GM19324 (cell line): ENCODE measurements around the gene ARHGAP8.
"Not testable (repeated sequence)": the region's sequence is repeated elsewhere in the genome, so short reads cannot be mapped to it uniquely, and the experiment has no call there.

ENCODE experiments used
- ATAC-seq: cut with Tn5 transposase; IDR thresholded peaks from one replicate; pipeline ENCODE4 v1.9.1; 2021; ENCODE audit warnings: mild to moderate bottlenecking, moderate library complexity; ENCODE audit not compliant: unreplicated experiment, low FRiP score

Gene ARHGAP8

GRCh38 chr22:44737406-44738346 is 14.7 kb upstream of the ARHGAP8 start:
- ATAC-seq = no peak

- ATAC-seq = no peak
Measured at GRCh38 chr22:44738347-44738715, 14.0 kb upstream of the ARHGAP8 start.

- no peak for ATAC-seq
Measured at GRCh38 chr22:44739024-44739423, 13.4 kb upstream of the ARHGAP8 start.

GRCh38 chr22:44739666-44740065 is 12.7 kb upstream of the ARHGAP8 start:
- not testable (repeated sequence) for ATAC-seq

GRCh38 chr22:44740307-44740706 is 12.1 kb upstream of the ARHGAP8 start:
- ATAC-seq = no peak

- ATAC-seq = no peak
Measured at GRCh38 chr22:44741929-44742328, 10.4 kb upstream of the ARHGAP8 start.

- no peak for ATAC-seq
Measured at GRCh38 chr22:44743247-44743646, 9.1 kb upstream of the ARHGAP8 start.

- ATAC-seq = no peak
Measured at GRCh38 chr22:44743804-44744211, 8.6 kb upstream of the ARHGAP8 start.

GRCh38 chr22:44745853-44746789 is 6.3 kb upstream of the ARHGAP8 start:
- no peak for ATAC-seq

- ATAC-seq = not testable (repeated sequence)
Measured at GRCh38 chr22:44747784-44748127, 4.6 kb upstream of the ARHGAP8 start.

GRCh38 chr22:44748524-44748923 is 3.9 kb upstream of the ARHGAP8 start:
- no peak for ATAC-seq

- ATAC-seq = no peak
Measured at GRCh38 chr22:44750481-44750880, 1.9 kb upstream of the ARHGAP8 start.

- no peak for ATAC-seq
Measured at GRCh38 chr22:44753189-44754042, 1.0 kb downstream of the ARHGAP8 start.

GRCh38 chr22:44754998-44755397 is 2.6 kb downstream of the ARHGAP8 start:
- no peak for ATAC-seq

- ATAC-seq = no peak
Measured at GRCh38 chr22:44755417-44755816, 3.0 kb downstream of the ARHGAP8 start.

- ATAC-seq = no peak
Measured at GRCh38 chr22:44755956-44756361, 3.6 kb downstream of the ARHGAP8 start.

- ATAC-seq = no peak
Measured at GRCh38 chr22:44758344-44758973, 6.1 kb downstream of the ARHGAP8 start.

- no peak for ATAC-seq
Measured at GRCh38 chr22:44759001-44759400, 6.6 kb downstream of the ARHGAP8 start.

- ATAC-seq = no peak
Measured at GRCh38 chr22:44759430-44760310, 7.3 kb downstream of the ARHGAP8 start.
